MV-4-11 (cell line): ENCODE results near the gene XPNPEP2.

Source experiments
- DNase-seq: peaks from one replicate; lab custom pipeline; 2025; lab: John Stamatoyannopoulos, UW

The XPNPEP2 gene

GRCh38 chrX:129800186-129800585 lies 61.4 kb downstream of the XPNPEP2 start:
- no peak for DNase-seq

GRCh38 chrX:129802863-129803262 lies 64.1 kb downstream of the XPNPEP2 start:
- no peak for DNase-seq

GRCh38 chrX:129804806-129805205 lies 66.0 kb downstream of the XPNPEP2 start:
- no peak for DNase-seq

GRCh38 chrX:129808158-129808828 lies 69.5 kb downstream of the XPNPEP2 start:
- peak; percentile 61 for DNase-seq

GRCh38 chrX:129808829-129809796 lies 70.3 kb downstream of the XPNPEP2 start:
- peak; percentile 66 for DNase-seq

- no peak for DNase-seq
Observed at GRCh38 chrX:129813662-129814368, 75.0 kb downstream of the XPNPEP2 start.

GRCh38 chrX:129818123-129818522 lies 79.3 kb downstream of the XPNPEP2 start:
- DNase-seq, result no peak
